ENCODE data around the gene FRMD4A.

FRMD4A gene

GRCh38 chr10:14340051-14340744 is 9.5 kb upstream of the FRMD4A start:
- DNase-seq = no peak

DNA sequence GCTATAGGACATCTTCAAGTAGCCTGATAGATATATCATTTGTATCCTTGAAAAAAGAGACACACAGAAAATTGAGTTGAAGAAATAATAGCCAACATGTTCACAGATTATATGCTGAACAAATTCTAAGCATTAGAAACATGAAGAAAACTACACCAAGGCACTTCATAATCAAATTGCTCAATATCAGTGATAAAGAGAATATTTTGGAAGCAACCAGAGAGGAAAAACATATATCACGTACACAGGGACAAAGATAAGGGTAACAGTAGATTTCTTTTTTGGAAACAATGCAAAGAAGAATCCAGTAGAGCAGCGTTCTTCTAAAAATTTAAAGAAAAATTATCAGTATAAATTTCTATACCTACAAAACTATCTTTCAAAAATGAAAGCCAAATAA is 6.0 kb upstream of the FRMD4A start:
- no peak for DNase-seq

DNA sequence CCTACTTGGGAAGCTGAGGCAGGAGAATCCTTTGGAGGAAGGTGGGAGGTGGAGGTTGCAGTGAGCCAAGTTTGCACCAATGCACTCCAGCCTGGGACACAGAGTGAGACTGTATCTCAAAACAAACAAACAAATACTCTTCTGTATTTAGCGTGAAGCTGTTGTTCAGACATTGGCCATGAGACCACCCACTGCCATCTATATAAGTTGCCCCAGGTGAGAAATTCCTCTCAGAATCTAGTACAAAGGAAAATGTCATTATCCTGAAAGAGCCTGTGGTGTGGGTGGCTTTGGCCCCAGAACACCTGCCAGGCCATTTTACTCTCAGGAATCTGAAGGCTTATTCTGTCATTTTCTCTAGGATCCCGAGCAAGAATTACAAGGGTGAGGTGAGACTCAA is 4.0 kb upstream of the FRMD4A start:
- no peak for DNase-seq

DNA sequence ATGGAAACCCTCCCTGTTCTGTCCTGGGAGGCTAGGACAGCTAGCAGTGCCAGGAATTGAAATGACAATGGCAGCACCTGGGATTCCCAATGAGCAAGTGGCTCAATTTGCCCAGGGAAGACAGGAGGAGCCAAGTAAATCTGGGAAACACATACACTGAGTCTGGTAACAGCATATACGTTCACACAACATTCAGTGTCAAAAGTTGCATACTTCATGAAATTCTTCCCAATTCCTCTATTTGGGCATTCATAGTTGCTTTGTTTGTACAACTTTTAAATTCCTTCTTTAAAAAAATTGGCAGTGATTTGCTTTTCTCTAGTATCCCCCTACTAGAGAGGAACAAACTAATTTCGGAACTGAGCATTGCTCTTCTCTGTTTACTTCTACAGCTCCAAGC is 2.9 kb upstream of the FRMD4A start:
- no peak for DNase-seq

GRCh38 chr10:14332903-14333302 is 2.2 kb upstream of the FRMD4A start:
- no peak for DNase-seq

- no peak for DNase-seq
Observed at GRCh38 chr10:14329746-14330173, 964 bp downstream of the FRMD4A start.

- no peak for DNase-seq
Observed at GRCh38 chr10:14328881-14329672, 1.6 kb downstream of the FRMD4A start.

DNA sequence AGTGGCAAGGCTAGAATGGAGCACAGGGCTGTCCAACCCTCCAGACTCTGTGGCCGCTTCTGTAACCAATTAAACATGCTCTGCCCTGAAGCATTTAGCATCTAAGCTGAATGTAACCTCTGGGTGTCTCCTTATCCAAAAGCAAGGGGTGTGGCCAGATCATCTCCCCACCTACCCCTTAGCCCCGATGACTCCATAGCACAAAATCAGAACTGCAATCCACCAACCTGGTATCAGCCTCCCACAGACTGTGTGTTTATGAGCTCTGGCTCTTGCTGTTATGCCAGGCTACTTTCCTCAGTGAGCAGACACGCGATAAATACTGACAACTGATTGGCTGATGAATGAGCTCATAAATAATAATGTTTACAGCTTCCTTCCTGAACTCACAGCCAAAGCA is 3.2 kb downstream of the FRMD4A start:
- no peak for DNase-seq

DNA sequence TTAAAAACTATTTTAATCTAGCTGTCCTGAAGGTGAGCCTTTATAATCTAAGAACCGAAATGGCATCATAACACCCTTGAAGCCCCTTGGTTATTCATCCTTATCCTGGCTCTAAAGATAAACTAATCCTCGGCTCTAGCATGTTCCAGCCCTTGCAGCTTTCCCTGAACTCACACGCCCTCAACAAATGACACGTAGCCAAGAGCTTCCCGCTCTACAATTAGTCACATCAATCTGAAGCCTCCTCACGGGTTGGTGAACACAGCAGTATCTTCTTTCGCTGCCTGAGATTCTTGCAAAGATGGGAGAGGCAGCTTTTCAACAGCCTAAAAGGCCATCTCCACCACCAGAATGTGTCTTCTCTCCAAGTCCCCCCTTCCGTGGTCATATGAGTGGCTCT is 4.1 kb downstream of the FRMD4A start:
- no peak for DNase-seq

DNA sequence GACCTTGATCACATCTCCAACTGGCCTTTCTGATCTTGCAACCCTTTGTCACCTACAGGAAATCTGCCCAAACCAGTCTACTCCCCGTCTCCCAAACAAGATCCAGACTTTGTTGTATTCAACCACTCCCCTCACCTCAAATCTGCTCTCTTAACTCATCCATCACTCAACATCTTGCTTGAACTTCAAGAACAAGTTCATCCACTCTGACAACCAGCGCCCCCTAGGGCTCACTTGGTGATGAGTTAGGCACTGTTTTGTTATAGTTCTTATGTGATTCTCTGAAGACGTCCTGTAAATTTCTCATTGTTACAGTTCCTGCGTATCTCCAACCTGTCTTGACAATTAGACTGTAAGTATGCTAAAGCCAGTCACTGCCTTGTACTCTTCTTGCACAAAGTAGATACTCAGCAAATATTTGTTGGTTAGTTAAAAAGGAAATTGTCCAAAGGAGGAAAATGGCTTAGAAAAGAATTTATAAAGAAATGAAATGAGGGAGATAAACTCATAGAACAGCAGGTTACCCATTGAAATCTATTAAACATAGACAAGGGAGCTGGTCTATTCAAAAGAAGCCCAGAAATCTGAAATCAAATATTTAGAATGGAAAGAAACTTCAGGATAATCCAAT is 5.3 kb downstream of the FRMD4A start:
- peak in 1 of 14 donors; percentile 1 for DNase-seq

GRCh38 chr10:14322526-14323188 is 8.1 kb downstream of the FRMD4A start:
- no peak for DNase-seq

DNA sequence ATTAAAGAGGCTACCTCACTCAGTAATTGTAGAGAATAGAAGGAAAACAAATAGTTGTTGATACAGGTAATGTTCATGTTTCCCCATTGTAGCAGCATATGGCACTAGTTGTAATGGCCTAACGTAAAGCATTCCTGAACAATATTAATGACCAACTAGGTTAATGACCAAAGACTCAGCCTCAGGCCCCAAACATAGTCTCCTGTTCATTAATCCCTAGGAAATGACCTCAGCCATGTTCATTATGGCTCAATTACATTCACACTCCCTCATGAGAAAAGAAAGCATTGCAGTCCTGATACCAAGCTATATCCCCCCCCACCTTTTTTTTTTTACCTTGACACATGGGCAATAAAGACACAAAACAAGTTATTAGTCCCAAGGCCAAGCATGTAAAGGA is 12.7 kb downstream of the FRMD4A start:
- DNase-seq = no peak

DNA sequence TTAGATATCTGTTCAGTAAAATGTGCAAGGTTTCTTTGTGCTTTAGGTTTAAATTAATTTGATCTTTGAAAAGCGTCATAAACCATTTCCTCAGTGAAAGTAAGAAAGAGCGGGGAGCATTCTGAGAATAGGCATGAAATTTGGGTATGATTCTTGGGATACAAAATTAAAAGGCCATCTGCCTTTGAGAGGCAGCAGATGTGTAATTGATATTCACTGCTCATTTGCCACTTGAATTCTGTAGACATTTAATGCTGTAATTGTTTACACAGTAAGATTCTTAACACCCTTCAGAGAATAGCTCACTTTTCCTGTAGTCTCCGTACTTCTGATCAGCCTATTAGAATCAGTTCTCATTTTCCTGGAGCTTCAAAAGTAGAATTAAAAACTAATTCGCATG is 18.7 kb downstream of the FRMD4A start:
- DNase-seq = no peak

- DNase-seq = no peak
Observed at GRCh38 chr10:14311206-14311957, 19.3 kb downstream of the FRMD4A start.

DNA sequence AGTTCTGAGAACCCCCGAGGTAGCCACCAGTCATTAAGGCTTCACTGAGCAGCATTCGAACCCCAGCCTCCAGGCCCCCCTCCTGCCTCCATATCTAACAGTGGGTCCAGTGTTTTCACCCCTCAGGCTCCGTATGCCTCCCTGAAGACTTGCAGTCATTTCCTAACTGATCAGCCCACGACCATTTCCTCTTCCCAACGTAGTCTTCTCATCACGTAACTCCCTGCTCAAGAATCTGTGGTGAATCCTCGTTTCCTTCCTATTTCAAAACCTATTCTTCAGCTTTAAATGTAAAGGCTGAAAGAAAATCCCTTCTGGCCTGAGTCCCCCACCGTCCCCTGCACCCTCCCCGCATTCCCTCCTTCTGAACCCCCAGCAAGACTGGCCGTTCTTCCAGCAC is 21.1 kb downstream of the FRMD4A start:
- no peak for DNase-seq

DNA sequence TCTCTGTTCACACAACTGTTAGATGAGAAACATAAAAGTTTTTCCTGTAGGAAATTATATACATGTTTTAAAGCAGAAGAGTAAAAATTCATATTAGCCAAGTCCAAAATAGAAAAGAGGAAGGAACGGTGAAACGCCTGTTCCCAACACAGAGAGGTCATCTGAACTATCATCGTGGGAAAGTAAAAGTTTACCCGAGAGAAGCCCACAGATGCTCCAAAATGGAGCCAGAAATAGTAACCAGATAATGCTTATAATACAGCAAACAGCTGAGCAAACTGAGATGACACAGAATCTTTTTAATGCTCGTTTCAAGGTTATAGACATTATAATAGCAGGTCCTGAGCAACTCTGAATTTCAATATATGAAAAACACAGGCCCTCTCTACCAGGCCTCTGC is 24.5 kb downstream of the FRMD4A start:
- no peak for DNase-seq

GRCh38 chr10:14304046-14304445 is 26.7 kb downstream of the FRMD4A start:
- DNase-seq = no peak

DNA sequence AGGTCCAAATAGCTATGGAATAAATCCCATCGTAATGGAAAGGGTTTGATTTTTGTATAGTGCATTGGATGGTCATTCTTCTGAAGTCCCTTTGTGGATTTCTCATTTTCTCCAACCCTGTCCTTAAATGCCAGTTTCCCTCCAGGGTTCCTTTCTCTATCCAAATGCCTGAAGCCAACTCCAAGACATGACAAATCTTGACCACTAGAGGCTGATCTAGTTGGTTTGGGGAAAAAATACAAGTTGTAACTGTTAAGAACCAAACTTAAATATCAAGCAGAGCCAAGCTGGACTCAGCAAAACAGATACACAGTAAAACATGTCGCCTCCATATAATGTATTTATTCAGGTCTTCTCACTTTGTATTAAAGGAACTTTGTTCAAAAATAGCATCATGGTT is 28.7 kb downstream of the FRMD4A start:
- DNase-seq = no peak

DNA sequence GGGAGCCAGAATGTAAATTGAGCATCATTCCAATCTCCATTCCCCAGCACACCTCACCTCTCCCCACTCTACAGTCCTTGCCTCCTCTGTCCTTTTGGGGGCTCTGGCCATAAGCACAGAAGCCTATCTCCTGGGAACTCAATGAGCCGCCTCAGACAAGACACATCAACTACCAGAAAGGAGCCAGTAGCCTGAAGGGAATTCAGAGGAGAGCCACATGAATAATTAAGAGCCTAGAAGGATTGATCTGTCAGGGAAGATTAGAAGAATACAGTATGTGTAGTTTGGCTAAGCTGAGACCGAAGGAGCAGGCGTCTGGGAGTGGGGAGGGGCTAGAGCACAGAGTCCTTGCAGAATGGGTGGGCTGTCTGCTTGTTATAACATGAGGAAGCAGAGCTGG is 31.2 kb downstream of the FRMD4A start:
- no peak for DNase-seq

DNA sequence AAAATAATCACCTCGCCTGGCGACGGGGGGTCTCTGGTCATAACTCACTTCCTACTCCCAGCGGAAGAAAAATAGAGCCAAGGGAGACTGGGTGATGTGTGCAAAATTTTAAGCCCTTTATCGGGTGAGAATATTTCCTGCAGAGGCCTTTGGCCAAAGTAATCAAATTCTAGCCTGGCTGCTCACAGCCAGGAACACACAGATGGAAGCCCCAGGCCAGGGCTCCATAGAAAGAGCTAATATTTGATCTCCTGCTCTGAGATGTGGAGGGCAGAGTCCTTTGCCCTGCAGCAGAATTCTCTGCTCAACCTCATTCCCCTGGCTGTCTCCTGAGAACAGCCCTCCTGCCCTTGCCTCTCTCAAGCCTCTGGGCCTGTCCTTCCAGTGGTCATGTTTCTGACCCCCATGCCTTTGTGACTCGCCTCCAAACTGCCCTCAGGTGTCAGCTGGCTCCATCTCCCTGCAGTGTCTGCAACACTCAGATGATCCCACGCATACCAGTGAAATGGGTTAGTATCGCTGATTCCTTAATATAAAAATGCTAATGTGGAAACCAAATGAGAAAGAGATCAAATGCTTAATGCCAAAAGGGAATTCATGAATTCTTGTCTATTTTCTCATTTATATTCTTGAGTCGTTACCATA is 34.5 kb downstream of the FRMD4A start:
- no peak for DNase-seq

GRCh38 chr10:14294347-14295059 is 36.2 kb downstream of the FRMD4A start:
- DNase-seq = no peak
